Measurements from ENCODE around the gene MACIR.
"Not testable (repeated sequence)": the region's sequence is repeated elsewhere in the genome, so short reads cannot be mapped to it uniquely, and the experiment has no call there.

Gene MACIR

GRCh38 chr5:103258368-103258956, at the start of gene MACIR:
Gene MACIR, plus strand, starts transcription at chr5:103258763. Its CDS starts 17,157 bp downstream, at chr5:103275920.
- peak; percentile 54 for DNase-seq

- no peak for DNase-seq
These were observed 49.5 kb upstream of the MACIR start for GRCh38 chr5:103209065-103209464.

GRCh38 chr5:103210952-103211351, 47.6 kb upstream of the MACIR start:
- no peak for DNase-seq

- DNase-seq: no peak
These were observed 46.7 kb upstream of the MACIR start for GRCh38 chr5:103211576-103212561.

- no peak for DNase-seq
These were observed 42.4 kb upstream of the MACIR start for GRCh38 chr5:103216137-103216536.

- DNase-seq: no peak
These were observed 41.9 kb upstream of the MACIR start for GRCh38 chr5:103216697-103217096.

- no peak for DNase-seq
These were observed 41.5 kb upstream of the MACIR start for GRCh38 chr5:103217101-103217500.

GRCh38 chr5:103218164-103218563, 40.4 kb upstream of the MACIR start:
- no peak for DNase-seq

- DNase-seq: not testable (repeated sequence)
These were observed 39.5 kb upstream of the MACIR start for GRCh38 chr5:103219074-103219473.

GRCh38 chr5:103223031-103223955, 35.3 kb upstream of the MACIR start:
- no peak for DNase-seq

- no peak for DNase-seq
These were observed 34.3 kb upstream of the MACIR start for GRCh38 chr5:103224118-103224893.

GRCh38 chr5:103224894-103225246, 33.7 kb upstream of the MACIR start:
- DNase-seq: no peak

- no peak for DNase-seq
These were observed 30.5 kb upstream of the MACIR start for GRCh38 chr5:103228061-103228460.

- no peak for DNase-seq
These were observed 30.0 kb upstream of the MACIR start for GRCh38 chr5:103228588-103228987.

GRCh38 chr5:103232393-103232999, 26.1 kb upstream of the MACIR start:
- no peak for DNase-seq

- DNase-seq: no peak
These were observed 24.2 kb upstream of the MACIR start for GRCh38 chr5:103234239-103234975.

GRCh38 chr5:103235891-103236290, 22.7 kb upstream of the MACIR start:
- DNase-seq: no peak

- DNase-seq: no peak
These were observed 20.8 kb upstream of the MACIR start for GRCh38 chr5:103237778-103238177.

GRCh38 chr5:103243665-103244064, 14.9 kb upstream of the MACIR start:
- no peak for DNase-seq

- no peak for DNase-seq
These were observed 14.2 kb upstream of the MACIR start for GRCh38 chr5:103244398-103244797.

GRCh38 chr5:103245761-103246160, 12.8 kb upstream of the MACIR start:
- no peak for DNase-seq

All from KG1 (cell line).